Adrenal gland (tissue), 12 donors: ENCODE results near the gene CWF19L2. TPM values are rescaled to one million over a fixed set of nuclear protein-coding genes. Genes with fewer than 3 reads are reported as not detected.
A peak's percentile ranks its signal among the peaks of the same experiment; 100 is the strongest.

Experiments
- DNase-seq, 7 donors: peaks; one replicate each; pipeline ENCODE4 v3.0.0-alpha.2; 2019 to 2020
- H3K27ac ChIP-seq, 5 donors: fragments of 200-600 bp; sonication (generic) in 4 of 5; 1 replicate in 3 of 5; 2 replicates in 2 of 5; pipeline versions ENCODE4 v1.5.1 to v1.8.0; 2016 to 2020; ENCODE audit warnings: mild to moderate bottlenecking in 1 of 5
- H3K27me3 ChIP-seq: fragments of 200-600 bp; 2 replicates; pipeline ENCODE4 v1.8.0; 2021
- H3K36me3 ChIP-seq, 2 donors: fragments of 200-600 bp; replicated peaks in 1 of 2; 1 replicate in 1 of 2; 2 replicates in 1 of 2; pipeline versions ENCODE4 v1.5.1 to v1.8.0; 2018 to 2022
- H3K4me1 ChIP-seq, 2 donors: fragments of 200-600 bp; replicated peaks in 1 of 2; 1 replicate in 1 of 2; 2 replicates in 1 of 2; pipeline versions ENCODE4 v1.5.1 to v1.8.0; 2018 to 2021
- H3K4me3 ChIP-seq, 4 donors: fragments of 200-600 bp; sonication (generic) in 3 of 4; one replicate each; pipeline ENCODE4 v1.5.1; 2016 to 2018
- H3K9me3 ChIP-seq, 3 donors: fragments of 200-600 bp; sonication (generic) in 1 of 3; replicated peaks in 1 of 3; 1 replicate in 2 of 3; 2 replicates in 1 of 3; pipeline versions ENCODE4 v1.5.1 to v1.8.0; 2016 to 2021
- POLR2A ChIP-seq, 2 donors: fragments of 450-650 bp; IDR thresholded peaks; one replicate each; pipeline ENCODE4 v1.6.1; 2017; ENCODE audit warnings: antibody characterized with exemption in 2 of 2, mild to moderate bottlenecking in 2 of 2, moderate library complexity in 1 of 2
- WGBS, 4 donors: extraction: QIAGEN DNeasy Blood & Tissue Kit in 2 of 4; methylation state at CpG; one replicate each; pipeline versions ENCODE4 v1.1.5 to v1.1.7; 2013 to 2017; 5-methylcytosine and 5-hydroxymethylcytosine counted together
- intact Hi-C, 2 donors: fragments of 100-400 bp; cut with DNase I; formaldehyde crosslinking; loops; one replicate each; pipeline versions ENCODE4 v1.14.1 to v1.15.0; 2022 to 2023
- polyA plus RNA-seq, 3 donors: library from polyadenylated mRNA; stranded (reverse); fragments of 200-250 nt in 2 of 3; fragments of 350-450 nt in 1 of 3; fragmentation: Illumina TruSeq in 1 of 3; extraction: RNeasy Lipid Tissue Mini Kit (QIAGEN cat#74804) in 1 of 3; gene quantifications; one replicate each; pipeline ENCODE4 v1.2.3, GENCODE V29; 2013 to 2014
- total RNA-seq, 9 donors: library from RNA; depleted of rRNA in 4 of 9; stranded (reverse); fragments of >200 nt in 4 of 9; fragments of 120-200 nt in 1 of 9; fragmentation: NEBNext Ultra II Directional in 1 of 9; extraction: Animal tissue kit (Norgen Biotek cat#: 25700) in 1 of 9; gene quantifications; one replicate each; pipeline versions ENCODE4 v1.1.0 to v1.2.4, GENCODE V29; 2013 to 2023
- TF ChIP-seq, protein P1 (sequence below), 6 experiments: fragments of 450-650 bp in 4 of 6; fragments of 200-600 bp in 2 of 6; sonication (generic) in 1 of 6; IDR thresholded peaks; 1 replicate in 5 of 6; 2 replicates in 1 of 6; pipeline versions ENCODE4 v1.5.1 to v1.8.0; 2016 to 2021; ENCODE audit warnings: antibody characterized with exemption in 6 of 6, mild to moderate bottlenecking in 2 of 6, moderate library complexity in 1 of 6
- donor health status: healthy with polysubstance abuse.
- donor health status: Bipolar disorder and iron deficiency.
- donor health status: DM: yes; HTN: yes; CAD: no.
- donor health status: DM: no; HTN: no; CAD: no.
- donor health status: DM: no; HTN: no; CAD: no.
- donor health status: DM: yes; HTN: yes; CAD: no.

Gene CWF19L2
- total and polyA plus RNA-seq, 12 donors, result 6.5 to 24.6 (median 13.5) TPM

DNA sequence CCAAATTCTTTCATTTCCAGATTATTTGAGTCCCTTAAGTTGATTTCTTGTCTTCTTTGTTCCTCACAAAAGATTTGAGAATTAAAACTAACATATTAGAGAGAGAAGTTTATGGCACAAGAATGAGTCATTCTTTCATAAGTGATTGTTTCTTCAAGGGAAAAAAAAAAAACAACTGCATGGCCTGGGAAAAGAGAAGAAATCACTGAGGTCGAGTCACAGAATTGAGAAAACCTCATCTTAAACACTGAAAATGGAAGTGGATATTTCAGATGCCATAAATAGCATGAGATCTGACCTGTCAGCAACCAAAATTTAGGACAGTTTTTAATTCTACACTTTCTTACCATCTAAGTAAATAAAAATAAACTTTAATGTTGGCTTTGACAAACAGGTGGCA, 87.2 kb downstream of the CWF19L2 start:
- peak overlapping the region in 1 of 5 donors; percentile 37 for H3K27ac ChIP-seq
- no peaks in the 10 kb centered on the region for H3K27me3 ChIP-seq
- no peaks in the 10 kb centered on the region for H3K4me1 ChIP-seq
- H3K4me3 ChIP-seq, result no peak overlapping the region
- DNase-seq, result no peak
- intact Hi-C loops, result no loop called here
- WGBS, 4 donors, result 16 to 33% (median 26%) methylated on average over 1 of the region's 1 CpG
- no peak for TF ChIP-seq POLR2A (IDR thresholded peaks at IDR 0.05)
- TF ChIP-seq, protein P1, sequence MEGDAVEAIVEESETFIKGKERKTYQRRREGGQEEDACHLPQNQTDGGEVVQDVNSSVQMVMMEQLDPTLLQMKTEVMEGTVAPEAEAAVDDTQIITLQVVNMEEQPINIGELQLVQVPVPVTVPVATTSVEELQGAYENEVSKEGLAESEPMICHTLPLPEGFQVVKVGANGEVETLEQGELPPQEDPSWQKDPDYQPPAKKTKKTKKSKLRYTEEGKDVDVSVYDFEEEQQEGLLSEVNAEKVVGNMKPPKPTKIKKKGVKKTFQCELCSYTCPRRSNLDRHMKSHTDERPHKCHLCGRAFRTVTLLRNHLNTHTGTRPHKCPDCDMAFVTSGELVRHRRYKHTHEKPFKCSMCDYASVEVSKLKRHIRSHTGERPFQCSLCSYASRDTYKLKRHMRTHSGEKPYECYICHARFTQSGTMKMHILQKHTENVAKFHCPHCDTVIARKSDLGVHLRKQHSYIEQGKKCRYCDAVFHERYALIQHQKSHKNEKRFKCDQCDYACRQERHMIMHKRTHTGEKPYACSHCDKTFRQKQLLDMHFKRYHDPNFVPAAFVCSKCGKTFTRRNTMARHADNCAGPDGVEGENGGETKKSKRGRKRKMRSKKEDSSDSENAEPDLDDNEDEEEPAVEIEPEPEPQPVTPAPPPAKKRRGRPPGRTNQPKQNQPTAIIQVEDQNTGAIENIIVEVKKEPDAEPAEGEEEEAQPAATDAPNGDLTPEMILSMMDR (IDR thresholded peaks at IDR 0.05), result no peak
- no peaks in the 10 kb centered on the region for H3K36me3 ChIP-seq
- no peaks in the 10 kb centered on the region for H3K9me3 ChIP-seq

- no peak for TF ChIP-seq POLR2A (IDR thresholded peaks at IDR 0.05)
- TF ChIP-seq, protein P1 (IDR thresholded peaks at IDR 0.05), result no peak
- Histone ChIP-seq H3K27ac (no peak overlapping the region), H3K9me3 (no peaks in the 10 kb centered on the region), H3K4me1 (no peaks in the 10 kb centered on the region), H3K36me3 (no peaks in the 10 kb centered on the region), H3K4me3 (no peak overlapping the region), H3K27me3 (no peaks in the 10 kb centered on the region)
- intact Hi-C loops, result no loop called here
- 93 to 98% (median 95%) methylated on average over 4 of the region's 4 CpGs for WGBS, 4 donors
- no peak for DNase-seq
Observed at GRCh38 chr11:107359701-107360100, 97.9 kb downstream of the CWF19L2 start.

DNA sequence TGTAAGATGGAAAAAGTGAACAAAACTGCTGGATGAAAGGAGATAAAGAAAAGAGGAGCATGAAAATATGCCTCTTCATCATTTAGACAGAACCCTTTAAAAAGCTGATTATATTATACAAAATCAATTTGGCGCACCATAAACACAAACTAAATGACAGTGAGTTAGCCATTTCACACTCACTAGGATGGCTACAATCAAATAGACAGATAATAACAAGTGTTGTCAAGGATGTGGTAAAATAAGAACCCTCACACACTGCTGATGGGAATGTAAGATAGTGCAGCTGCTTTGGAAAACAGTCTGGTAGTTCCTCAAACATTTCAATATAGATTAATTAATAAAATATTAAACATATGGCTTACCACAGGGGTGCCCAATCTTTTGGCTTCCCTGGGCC, 99.7 kb downstream of the CWF19L2 start:
- intact Hi-C loops, result no loop called here
- TF ChIP-seq, protein P1 (IDR thresholded peaks at IDR 0.05), result no peak
- no peak for TF ChIP-seq POLR2A (IDR thresholded peaks at IDR 0.05)
- DNase-seq, result no peak
- no peaks in the 10 kb centered on the region for H3K27me3 ChIP-seq
- H3K4me1 ChIP-seq, result no peaks in the 10 kb centered on the region
- no peak overlapping the region for H3K4me3 ChIP-seq
- H3K36me3 ChIP-seq, result no peaks in the 10 kb centered on the region
- WGBS, 4 donors, result 0 to 100% (median 19%) methylated on average over 1 of the region's 1 CpG
- no peak overlapping the region for H3K27ac ChIP-seq
- H3K9me3 ChIP-seq, result no peaks in the 10 kb centered on the region

DNA sequence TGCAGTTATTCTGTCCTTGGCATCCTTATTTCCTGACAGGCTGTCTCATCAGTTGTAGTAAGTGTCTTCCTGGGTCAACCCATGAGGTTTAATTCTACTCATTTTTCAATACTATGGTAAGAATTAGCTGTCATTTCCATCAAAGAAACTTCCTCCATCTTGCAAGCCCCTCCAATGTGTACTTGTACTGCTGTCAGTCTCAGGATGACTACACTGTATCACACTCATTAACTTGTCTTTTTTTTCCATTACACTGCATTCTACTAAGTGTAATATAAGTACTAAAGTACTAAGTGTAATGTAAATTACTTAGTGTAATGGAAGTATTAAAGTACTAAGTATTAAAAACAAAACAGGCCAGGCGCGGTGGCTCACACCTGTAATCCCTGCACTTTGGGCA, 102.8 kb downstream of the CWF19L2 start:
- Histone ChIP-seq H3K27me3 (no peaks in the 10 kb centered on the region), H3K4me3 (no peak overlapping the region), H3K27ac (no peak overlapping the region), H3K4me1 (no peaks in the 10 kb centered on the region), H3K36me3 (no peaks in the 10 kb centered on the region), H3K9me3 (no peaks in the 10 kb centered on the region)
- DNase-seq, result no peak
- intact Hi-C loops, result no loop called here
- WGBS, 4 donors, result 68 to 97% (median 86%) methylated on average over 2 of the region's 2 CpGs
- no peak for TF ChIP-seq POLR2A (IDR thresholded peaks at IDR 0.05)
- TF ChIP-seq, protein P1 (IDR thresholded peaks at IDR 0.05), result no peak
